ENCODE data around the gene NCOA5. TPM values are rescaled to one million over a fixed set of nuclear protein-coding genes. Genes with fewer than 3 reads are reported as not detected.

The NCOA5 gene
- 10 to 100 TPM; 14.7 to 21.5 (median 19.0) TPM for total RNA-seq

GRCh38 chr20:46089417-46090388 lies at the start of gene NCOA5:
TSS of gene NCOA5 (minus strand) at chr20:46089962. CDS start at chr20:46079424, 10,538 bp downstream.
- no peaks in the 10 kb centered on the region for H3K9me3 ChIP-seq
- no peaks in the 10 kb centered on the region for H3K36me3 ChIP-seq
- H3K27me3 ChIP-seq = no peaks in the 10 kb centered on the region
- DNase-seq (peak; percentile 92 to 95), ATAC-seq (peak; percentile 95 to 96)
- TF ChIP-seq CTCF (IDR thresholded peaks at IDR 0.05 in 4 of 5, conservative IDR thresholded peaks at IDR 0.05 in 1 of 5) (peak in 3 of 5 experiments; percentile 30 to 39 (median 36)), POLR2A (IDR thresholded peaks at IDR 0.05) (peak; percentile 89 to 92)
- H3K4me3 ChIP-seq = peak within 1 kb of the TSS; percentile 79 to 94 (median 88)
- peak within 1 kb of the TSS; percentile 89 to 98 (median 95) for H3K27ac ChIP-seq
- peaks cover 45 to 47% of the 10 kb centered on the region in 2 donors for H3K4me1 ChIP-seq
- intact Hi-C loops (cut with DNase I; ENCODE audit: low total_unique reads) (loop anchor here (1.0 to 5.0 kb wide), 6 partner anchors 67 to 317 kb away; partner anchors contain the start of genes DNTTIP1, ELMO2, PCIF1 and WFDC3), in situ Hi-C loops (cut with MboI; ENCODE audit: low sequenced_read_pairs in 4 of 4) (loop anchor here in 3 of 4 donors (25.0 kb wide), 1 partner anchor 277 kb away; the partner anchor contains the start of gene UBE2C (in 3 of the 3))

GRCh38 chr20:46139266-46139889 lies 49.6 kb upstream of the NCOA5 start:
- DNase-seq (no peak), ATAC-seq (no peak)
- peaks cover 4 to 25% (median 10%) of the 10 kb centered on the region in 3 donors for H3K27me3 ChIP-seq
- no peak overlapping the region for H3K4me3 ChIP-seq
- intact Hi-C loops (cut with DNase I; ENCODE audit: low total_unique reads) (no loop called here), in situ Hi-C loops (cut with MboI; ENCODE audit: low sequenced_read_pairs in 4 of 4) (loop anchor here in 3 of 4 donors (10.0 to 25.0 kb wide), 3 partner anchors 115 to 205 kb away; no protein-coding TSS in a partner anchor)
- no peak overlapping the region for H3K27ac ChIP-seq
- TF ChIP-seq POLR2A (IDR thresholded peaks at IDR 0.05) (no peak), CTCF (IDR thresholded peaks at IDR 0.05 in 4 of 5, conservative IDR thresholded peaks at IDR 0.05 in 1 of 5) (no peak)
- H3K9me3 ChIP-seq = no peaks in the 10 kb centered on the region
- no peaks in the 10 kb centered on the region for H3K4me1 ChIP-seq
- no peaks in the 10 kb centered on the region for H3K36me3 ChIP-seq

- ATAC-seq (no peak), DNase-seq (no peak)
- Histone ChIP-seq H3K4me1 (no peaks in the 10 kb centered on the region), H3K36me3 (no peaks in the 10 kb centered on the region), H3K27me3 (peaks cover 4 to 22% (median 10%) of the 10 kb centered on the region in 3 donors), H3K4me3 (no peak overlapping the region), H3K27ac (no peak overlapping the region), H3K9me3 (no peaks in the 10 kb centered on the region)
- TF ChIP-seq CTCF (IDR thresholded peaks at IDR 0.05 in 4 of 5, conservative IDR thresholded peaks at IDR 0.05 in 1 of 5) = no peak
- TF ChIP-seq POLR2A (IDR thresholded peaks at IDR 0.05) = no peak
- intact Hi-C loops (cut with DNase I; ENCODE audit: low total_unique reads) = no loop called here
- in situ Hi-C loops (cut with MboI; ENCODE audit: low sequenced_read_pairs in 4 of 4) = loop anchor here in 3 of 4 donors (10.0 to 25.0 kb wide), 3 partner anchors 117 to 207 kb away; no protein-coding TSS in a partner anchor
Measured at GRCh38 chr20:46137816-46138215, 48.1 kb upstream of the NCOA5 start.

- Histone ChIP-seq H3K9me3 (no peaks in the 10 kb centered on the region), H3K4me3 (no peak overlapping the region), H3K27me3 (peaks cover 4 to 16% (median 10%) of the 10 kb centered on the region in 3 donors), H3K27ac (no peak overlapping the region), H3K4me1 (no peaks in the 10 kb centered on the region), H3K36me3 (no peaks in the 10 kb centered on the region)
- DNase-seq = no peak
- no peak for ATAC-seq
- intact Hi-C loops (cut with DNase I; ENCODE audit: low total_unique reads) = no loop called here
- no peak for TF ChIP-seq CTCF (IDR thresholded peaks at IDR 0.05 in 4 of 5, conservative IDR thresholded peaks at IDR 0.05 in 1 of 5)
- TF ChIP-seq POLR2A (IDR thresholded peaks at IDR 0.05) = no peak
- in situ Hi-C loops (cut with MboI; ENCODE audit: low sequenced_read_pairs in 4 of 4) = loop anchor here in 3 of 4 donors (10.0 to 25.0 kb wide), 3 partner anchors 119 to 209 kb away; no protein-coding TSS in a partner anchor
Measured at GRCh38 chr20:46135856-46136633, 46.3 kb upstream of the NCOA5 start.
